GM18868 (cell line): ENCODE data around the gene GRIN2C.
"Not testable (repeated sequence)": the region's sequence is repeated elsewhere in the genome, so short reads cannot be mapped to it uniquely, and the experiment has no call there.

ENCODE experiments used
- ATAC-seq: cut with Tn5 transposase; IDR thresholded peaks from one replicate; pipeline ENCODE4 v1.9.1; 2021; ENCODE audit warnings: mild to moderate bottlenecking, moderate library complexity; ENCODE audit not compliant: unreplicated experiment

The GRIN2C gene

GRCh38 chr17:74881073-74881472, 21.4 kb upstream of the GRIN2C start:
- ATAC-seq: no peak

GRCh38 chr17:74879308-74879707, 19.6 kb upstream of the GRIN2C start:
- ATAC-seq: no peak

GRCh38 chr17:74878658-74879057, 19.0 kb upstream of the GRIN2C start:
- no peak for ATAC-seq

GRCh38 chr17:74877592-74878548, 18.2 kb upstream of the GRIN2C start:
- ATAC-seq: no peak

- no peak for ATAC-seq
Measured at GRCh38 chr17:74875977-74876593, 16.4 kb upstream of the GRIN2C start.

- no peak for ATAC-seq
Measured at GRCh38 chr17:74875155-74875976, 15.7 kb upstream of the GRIN2C start.

GRCh38 chr17:74874615-74875037, 14.9 kb upstream of the GRIN2C start:
- no peak for ATAC-seq

GRCh38 chr17:74873874-74874614, 14.4 kb upstream of the GRIN2C start:
- ATAC-seq: no peak

- peak; percentile 88 for ATAC-seq
Measured at GRCh38 chr17:74873037-74873873, 13.6 kb upstream of the GRIN2C start.

GRCh38 chr17:74872313-74873036, 12.8 kb upstream of the GRIN2C start, which contains the start of gene FDXR:
FDXR (minus strand) TSS chr17:74872994; CDS start chr17:74872944, 50 bp downstream.
- peak; percentile 26 for ATAC-seq

- ATAC-seq: no peak
Measured at GRCh38 chr17:74871356-74872076, 11.8 kb upstream of the GRIN2C start.

GRCh38 chr17:74870512-74870911, 10.8 kb upstream of the GRIN2C start:
- ATAC-seq: no peak

- not testable (repeated sequence) for ATAC-seq
Measured at GRCh38 chr17:74870028-74870427, 10.3 kb upstream of the GRIN2C start.

GRCh38 chr17:74868908-74869255, 9.2 kb upstream of the GRIN2C start:
- ATAC-seq: no peak

GRCh38 chr17:74868251-74868907, 8.7 kb upstream of the GRIN2C start:
- no peak for ATAC-seq

- ATAC-seq: no peak
Measured at GRCh38 chr17:74866198-74866835, 6.6 kb upstream of the GRIN2C start.

GRCh38 chr17:74865504-74866197, 6.0 kb upstream of the GRIN2C start:
- ATAC-seq: no peak
